CD4-positive, alpha-beta T cell treated with Interleukin-17A for 4 hours (primary cell): ENCODE results near the gene HOMER2.
"Not testable (repeated sequence)": the region's sequence is repeated elsewhere in the genome, so short reads cannot be mapped to it uniquely, and the experiment has no call there.

ENCODE experiments used
- DNase-seq: peaks from one replicate; pipeline ENCODE4 v3.0.0-alpha.2; 2020; ENCODE audit warnings: mixed read lengths

Gene HOMER2

DNA sequence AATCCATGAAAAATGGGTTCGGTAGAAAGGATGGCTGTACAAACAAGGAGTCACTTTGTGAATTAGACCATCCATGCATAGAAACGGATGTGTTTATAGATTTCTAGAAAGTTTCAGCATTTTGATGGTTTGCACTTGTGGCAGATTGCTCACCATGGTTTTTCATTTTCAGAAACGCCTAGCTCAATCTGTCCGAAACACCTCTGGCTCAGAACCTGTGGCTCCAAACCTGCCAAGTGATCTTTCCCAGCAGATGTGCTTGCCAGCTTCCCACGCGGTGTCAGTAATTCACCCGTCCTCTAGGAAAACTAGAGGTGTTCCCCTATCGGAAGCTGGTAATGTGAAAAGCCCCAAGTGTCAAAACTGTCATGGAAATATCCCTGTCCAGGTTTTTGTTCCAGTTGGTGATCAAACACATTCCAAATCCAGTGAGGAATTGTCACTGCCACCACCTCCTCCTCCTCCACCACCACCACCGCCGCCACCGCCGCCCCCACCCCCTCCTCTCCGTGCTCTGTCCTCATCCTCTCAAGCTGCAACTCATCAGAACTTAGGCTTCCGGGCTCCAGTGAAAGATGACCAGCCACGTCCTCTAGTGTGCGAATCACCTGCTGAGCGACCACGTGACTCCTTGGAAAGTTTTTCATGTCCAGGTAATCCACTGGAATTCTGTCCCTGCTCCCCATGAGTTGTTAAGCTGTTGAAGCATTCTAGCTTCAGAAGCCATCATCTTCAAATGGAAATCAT lies 121.9 kb downstream of the HOMER2 start:
- no peak for DNase-seq

DNA sequence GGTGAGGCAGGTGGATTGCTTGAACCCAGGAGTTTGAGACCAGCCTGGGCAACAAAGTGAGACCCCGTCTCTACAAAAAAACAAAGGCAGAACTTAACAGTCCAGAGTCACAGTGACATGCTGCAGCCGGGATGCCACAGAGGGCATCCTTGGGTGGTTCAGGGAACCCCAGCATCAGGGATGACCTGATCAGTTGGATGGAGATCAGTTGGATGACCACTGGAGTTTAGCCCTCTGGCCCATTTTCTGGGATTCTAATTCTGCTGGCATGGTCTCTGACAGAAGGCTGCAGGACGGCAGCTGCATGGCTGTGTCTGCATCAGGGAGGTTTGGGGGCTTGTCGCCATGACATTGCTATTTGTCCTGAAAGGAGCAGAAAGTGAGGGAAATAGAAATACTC lies 123.3 kb downstream of the HOMER2 start:
- no peak for DNase-seq

DNA sequence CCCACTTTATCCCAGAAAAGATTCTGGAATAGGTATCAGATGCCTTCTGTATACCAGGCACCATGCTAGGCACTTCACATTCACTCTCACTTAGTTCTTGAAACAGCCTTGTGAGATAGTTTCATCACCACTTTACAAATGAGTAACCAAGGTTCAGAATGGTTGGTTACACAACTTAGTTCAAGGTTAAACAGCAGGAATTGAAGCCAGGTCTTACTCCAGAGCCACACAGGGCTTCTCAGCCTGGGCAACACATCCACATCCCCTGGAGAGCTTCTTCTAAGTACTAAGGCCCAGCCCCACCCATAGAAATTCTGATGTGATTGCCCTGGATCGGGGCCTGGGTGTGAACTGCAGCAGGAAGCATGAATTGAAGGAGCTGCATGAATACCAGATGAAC lies 124.4 kb downstream of the HOMER2 start:
- DNase-seq, result no peak

DNA sequence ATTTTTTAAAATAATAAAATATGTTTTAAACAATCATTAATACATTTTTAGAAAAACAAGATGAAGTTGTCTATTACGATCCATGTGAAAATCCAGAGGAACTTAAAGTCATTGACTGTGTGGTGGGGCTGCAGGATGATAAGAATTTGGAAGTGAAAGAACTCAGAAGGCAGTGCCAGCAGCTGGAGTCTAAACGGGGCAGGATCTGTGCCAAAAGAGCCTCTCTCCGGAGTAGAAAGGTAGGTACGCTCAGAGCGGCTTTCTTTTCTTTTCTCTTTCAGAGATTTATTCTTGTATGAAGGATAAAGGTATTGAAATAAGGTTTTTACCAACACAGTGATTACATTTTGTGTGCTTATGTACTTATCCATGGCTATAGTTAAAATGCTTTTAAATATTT lies 129.5 kb downstream of the HOMER2 start:
- DNase-seq, result no peak

DNA sequence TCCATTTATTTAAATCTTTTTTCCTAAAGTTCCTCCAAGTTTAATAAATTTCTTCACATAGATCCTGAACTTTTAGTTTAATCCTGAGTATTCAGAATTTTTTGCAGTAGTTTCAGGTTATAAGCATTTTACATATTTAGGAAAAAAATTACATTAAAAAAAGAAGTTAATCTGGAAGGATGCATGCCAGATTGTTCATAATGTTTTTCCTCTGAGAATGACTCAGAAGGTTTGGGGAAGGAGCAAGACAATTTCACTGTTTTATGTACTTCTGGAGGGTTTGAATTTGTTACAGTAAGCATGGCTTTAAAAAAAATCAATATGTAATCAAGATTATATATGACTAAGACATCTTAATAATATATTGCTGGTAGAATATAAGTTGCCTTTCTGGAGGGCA lies 130.7 kb downstream of the HOMER2 start:
- DNase-seq, result not testable (repeated sequence)

DNA sequence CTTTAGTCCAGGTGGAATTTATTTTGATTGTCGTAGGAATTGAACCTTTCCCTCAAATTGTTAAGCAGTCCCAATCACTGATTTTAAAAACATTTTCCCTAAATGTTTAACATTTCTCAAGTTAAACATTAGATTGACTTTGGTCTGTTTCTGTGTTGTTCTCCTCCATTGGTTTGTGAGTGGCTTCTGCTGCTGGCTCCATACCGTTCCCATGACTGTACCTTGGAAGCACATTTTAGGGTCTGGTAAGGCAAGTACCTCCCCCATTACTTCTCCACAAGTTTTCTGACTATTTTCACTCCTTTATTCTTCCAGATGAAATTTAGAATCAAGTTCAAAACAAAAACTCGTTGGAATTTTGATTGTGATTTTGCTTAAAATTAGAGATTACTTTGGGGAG lies 131.1 kb downstream of the HOMER2 start:
- not testable (repeated sequence) for DNase-seq

DNA sequence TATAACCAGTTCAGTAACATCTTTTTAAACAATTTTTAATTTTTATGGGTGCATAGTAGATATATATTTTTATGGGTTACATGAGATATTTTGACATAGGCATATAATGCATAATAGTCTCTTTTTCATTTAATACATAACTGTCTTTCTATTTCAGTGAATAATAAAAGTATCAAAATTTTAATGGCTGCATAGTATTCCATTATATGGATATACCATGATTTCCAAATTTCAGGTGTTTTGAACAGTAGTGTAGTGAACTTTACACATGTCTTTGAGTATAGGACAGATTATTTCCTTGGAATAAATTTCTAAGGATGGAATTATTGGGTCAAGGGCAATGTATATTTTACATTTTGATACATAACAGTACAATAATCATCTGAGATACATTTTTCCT lies 132.4 kb downstream of the HOMER2 start:
- DNase-seq, result no peak

DNA sequence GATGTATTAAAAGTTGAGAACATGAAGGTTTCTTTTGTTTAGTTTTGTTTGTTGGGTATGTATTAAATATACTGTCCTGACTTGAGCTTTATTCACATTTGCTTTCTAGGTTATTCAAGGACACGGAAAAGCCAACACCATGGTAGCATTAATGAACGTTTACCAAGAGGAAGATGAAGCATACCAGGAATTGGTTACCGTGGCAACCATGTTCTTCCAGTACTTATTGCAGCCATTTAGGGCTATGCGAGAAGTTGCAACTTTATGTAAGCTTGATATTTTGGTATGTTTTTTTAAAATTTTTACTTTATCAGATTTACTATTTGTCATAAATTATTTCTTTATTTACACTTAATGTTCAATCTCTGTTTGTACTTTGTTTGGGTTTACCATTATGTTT lies 139.5 kb downstream of the HOMER2 start:
- no peak for DNase-seq

DNA sequence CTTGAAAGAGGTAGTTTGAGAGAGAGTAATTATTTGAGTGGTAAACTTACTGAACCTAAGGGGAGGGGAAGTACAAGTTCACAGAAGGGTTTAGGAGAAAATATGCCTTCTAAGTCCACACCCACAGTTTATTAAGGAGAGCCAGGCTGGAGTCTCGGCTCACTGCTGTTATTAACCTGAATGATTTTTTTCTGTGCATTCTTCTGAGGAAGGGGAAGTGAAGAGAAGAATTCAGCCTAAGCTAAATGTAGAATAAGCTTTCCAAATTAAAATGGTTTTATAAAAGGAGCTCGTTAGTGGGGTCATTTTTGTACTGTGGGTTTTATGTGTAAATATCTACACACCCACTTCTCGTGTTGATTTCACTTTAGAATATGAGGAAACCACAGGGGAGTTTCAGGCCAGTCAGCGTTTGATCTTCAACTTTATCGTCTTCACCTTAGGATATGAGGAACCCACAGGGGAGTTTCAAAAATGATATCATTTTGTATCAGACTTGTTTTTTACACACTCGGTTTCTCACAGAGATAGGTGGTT lies 141.6 kb downstream of the HOMER2 start:
- peak; percentile 54 for DNase-seq

DNA sequence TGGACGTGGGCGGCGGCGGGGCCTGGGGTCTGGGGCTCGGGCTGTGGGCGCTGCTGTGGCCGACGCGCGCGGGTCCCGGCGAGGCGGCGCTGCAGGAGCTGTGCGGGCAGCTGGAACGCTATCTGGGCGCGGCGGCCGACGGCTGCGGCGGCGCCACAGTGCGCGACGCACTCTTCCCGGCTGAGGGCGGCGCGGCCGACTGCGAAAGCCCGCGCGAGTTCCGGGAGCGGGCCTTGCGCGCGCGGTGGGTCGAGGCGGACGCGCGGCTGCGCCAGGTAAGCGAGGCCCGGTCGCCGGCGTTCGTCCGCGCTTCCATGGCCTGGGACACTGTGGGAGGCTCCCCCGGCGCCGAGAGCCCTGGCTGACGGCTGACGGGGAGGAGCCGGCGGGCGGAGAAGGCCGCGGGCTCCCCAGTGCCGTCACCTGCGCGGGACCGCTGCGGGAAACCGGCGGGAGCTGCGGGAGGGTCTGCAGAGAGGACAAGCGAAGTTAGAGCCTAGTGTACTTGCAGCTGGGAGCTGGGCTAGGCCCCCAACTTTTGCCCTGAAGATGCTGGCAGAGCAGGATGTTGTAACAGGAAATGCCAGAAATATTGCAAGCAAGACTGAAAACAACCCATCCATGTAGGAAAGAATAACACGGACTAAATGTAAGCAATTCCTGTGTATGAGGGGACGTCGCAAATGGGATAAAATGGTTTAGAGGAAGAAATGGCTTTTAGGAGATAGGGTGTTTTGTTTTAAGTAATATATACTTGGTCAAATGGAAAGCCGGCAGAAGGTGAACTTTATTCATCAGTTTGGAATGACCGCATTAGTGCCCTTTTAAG lies 142.2 kb downstream of the HOMER2 start:
- DNase-seq, result peak; percentile 47

DNA sequence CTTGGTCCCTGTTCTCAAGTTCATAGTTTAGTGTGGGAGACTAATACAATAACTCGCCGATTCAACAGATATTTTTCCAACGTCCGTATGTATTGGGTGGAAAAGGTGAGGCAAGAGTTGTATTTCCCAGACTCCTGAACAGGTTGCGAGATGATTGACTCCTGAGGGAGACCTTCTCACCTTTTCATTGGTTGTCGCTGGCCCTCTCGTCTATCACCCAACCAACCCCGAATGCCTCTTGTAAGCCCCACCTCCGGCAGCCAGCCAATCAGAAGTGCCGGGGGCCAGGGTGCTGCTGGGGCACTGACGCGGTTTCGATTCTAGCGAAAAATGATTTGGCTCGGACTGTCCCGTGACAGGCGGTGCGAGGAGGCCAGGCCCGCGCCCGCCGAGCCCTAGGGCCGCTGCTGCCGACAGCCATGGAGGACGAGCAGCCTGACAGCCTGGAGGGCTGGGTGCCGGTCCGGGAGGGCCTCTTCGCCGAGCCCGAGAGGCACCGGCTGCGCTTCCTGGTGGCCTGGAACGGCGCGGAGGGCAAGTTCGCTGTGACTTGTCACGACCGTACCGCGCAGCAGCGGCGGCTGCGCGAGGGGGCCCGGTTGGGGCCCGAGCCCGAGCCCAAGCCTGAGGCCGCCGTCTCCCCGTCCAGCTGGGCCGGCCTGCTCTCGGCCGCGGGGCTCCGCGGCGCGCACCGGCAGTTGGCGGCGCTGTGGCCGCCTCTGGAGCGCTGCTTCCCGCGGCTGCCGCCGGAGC lies 143.0 kb downstream of the HOMER2 start, which contains the start of gene WHAMM:
TSS of gene WHAMM (plus strand) at position 321 of the 753 bp plus-strand sequence. CDS start at position 420, 99 bp downstream.
- peak; percentile 93 for DNase-seq

DNA sequence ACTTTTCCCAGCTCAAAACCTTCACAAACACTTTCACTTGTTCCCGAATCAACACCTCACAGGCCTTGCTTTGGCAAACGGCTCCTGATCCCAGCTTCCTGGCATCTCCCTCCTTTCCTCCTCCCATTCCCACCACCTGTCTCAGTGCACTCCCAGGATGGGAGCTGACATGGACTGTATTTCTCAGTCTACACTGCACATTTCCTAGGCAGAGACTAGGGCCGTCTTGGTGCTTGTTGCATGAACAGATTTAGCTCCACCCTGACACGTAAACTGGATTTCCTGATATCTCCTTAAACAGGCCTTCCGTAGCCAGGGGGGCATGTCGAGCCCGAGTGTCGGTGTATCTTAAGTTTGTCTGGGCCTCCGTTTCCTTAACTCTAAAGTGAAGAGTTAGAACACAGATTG lies 143.9 kb downstream of the HOMER2 start:
- no peak for DNase-seq

DNA sequence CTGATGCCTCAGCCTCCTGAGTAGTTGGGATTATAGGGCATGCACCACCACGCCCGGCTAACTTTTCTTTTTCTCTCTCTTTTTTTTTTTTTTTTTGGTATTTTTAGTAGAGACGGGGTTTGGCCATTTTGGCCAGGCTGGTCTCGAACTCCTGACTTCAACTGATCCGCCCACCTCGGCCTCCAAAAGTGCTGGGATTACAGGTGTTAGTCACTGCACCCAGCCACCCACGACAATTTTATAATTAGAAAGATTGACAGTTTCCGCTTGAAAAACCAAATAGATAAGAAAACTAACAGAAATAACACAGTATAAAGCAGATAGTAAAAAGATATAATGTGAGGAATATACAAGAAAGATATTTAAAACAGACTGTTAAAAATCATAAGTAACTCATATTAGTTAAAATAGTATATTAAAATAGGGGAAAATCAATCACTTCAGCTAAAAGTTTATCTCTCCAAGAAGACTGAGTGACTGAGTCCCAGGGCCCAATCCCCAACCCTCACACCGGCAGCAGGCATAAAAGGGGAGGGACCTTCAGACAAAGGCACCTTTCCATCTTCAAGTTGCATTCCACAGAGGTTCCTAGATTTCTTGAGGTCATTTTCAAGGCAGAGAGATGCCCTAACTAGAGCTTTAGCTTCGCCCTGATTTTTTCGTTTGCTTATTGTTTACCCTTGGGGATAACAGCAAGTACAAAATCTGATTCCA lies 144.4 kb downstream of the HOMER2 start:
- DNase-seq, result no peak

DNA sequence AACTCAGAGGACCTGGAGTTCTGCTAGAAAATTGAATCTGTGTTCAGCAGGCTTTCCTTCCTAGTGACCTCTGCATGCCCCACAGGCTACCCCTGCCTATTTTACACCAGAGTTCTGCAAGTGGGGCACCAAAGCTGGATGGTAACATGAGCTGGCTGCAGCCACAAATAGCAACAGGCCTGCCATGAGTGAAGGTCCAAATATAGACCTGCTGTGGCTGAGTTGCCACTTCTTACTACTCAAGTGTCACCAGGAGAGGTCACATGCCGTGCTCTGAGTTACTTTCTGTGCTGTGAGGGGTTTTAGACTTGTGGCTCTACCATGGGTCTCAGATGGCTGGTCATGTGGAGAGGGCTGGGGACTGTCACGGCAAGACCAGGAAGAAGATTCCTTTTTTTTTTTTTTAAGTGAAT lies 146.5 kb downstream of the HOMER2 start, which contains the start of gene FSD2:
TSS of gene FSD2 (minus strand) at position 76 of the 413 bp plus-strand sequence. CDS start 18,679 bp downstream, outside the sequence.
- no peak for DNase-seq

DNA sequence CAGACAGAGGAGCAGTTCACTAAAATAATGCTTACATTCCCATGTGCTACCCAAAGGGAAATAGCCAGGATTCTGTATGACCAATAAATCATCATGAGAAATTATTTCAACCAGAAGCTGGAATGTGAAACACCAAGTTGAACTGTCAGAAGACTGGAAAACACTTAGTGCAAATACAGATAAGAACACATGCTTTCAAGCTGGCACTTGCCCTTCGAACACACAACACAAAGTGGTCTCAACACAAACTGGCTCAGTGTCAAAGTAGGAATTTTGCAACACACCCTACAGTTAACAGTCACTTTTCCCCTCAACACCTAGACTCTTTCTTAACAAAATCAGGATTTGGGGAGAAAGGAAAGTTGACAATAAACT lies 148.0 kb downstream of the HOMER2 start:
- no peak for DNase-seq

DNA sequence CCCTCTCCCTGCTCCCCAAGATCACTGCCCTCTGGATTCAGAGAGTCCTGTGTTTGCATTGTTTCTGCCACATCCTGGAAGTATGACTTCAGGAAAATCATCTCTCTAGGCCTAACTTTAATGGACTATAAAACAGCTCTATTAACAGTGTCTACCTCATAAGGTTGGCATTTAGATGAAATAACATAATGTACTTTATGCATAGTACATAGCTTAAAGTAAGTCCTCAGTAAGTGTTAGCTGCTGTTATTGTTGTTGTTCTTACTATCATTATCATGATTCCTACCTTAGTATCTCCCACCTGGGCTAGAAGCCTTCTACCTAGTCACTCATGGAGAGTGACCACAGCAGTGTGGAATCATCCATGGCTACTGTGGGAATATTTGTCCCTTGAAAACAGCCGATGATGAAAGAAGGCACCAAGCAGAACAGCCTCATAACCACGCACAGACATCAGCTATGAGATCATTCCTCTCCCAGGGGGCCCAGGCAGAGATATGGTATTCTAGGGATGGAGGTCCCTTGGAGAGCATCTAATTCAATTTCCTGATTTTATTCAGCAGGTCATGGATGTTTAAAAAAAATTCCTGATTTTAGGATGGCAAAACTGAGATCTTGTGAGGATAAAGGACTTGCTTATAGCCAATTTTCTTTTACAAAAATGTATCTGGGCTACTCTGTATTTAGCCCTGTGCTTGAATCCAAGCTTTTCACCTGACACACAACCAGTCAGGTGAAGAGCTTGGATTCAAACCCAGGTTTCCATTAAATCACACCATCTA lies 148.5 kb downstream of the HOMER2 start:
- DNase-seq, result no peak

DNA sequence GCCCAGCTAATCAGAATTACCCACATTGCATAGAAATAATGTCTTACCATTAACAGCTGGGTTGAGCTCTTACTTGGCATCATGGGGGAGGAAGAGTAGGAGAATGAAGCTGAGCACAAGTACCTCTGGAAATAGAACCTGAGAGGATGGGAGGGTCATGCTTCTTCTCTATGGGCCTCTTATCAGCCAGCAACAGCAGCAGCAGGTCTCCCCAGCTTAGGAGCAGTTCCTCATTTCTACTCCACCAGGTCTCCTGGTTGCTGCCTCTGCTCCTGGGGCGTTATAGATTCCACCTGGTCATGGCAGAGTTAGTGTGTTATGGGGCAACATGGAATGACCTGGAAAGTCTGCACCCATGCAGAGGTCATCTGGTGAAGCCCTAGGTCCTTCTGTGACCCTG lies 150.0 kb downstream of the HOMER2 start:
- no peak for DNase-seq

DNA sequence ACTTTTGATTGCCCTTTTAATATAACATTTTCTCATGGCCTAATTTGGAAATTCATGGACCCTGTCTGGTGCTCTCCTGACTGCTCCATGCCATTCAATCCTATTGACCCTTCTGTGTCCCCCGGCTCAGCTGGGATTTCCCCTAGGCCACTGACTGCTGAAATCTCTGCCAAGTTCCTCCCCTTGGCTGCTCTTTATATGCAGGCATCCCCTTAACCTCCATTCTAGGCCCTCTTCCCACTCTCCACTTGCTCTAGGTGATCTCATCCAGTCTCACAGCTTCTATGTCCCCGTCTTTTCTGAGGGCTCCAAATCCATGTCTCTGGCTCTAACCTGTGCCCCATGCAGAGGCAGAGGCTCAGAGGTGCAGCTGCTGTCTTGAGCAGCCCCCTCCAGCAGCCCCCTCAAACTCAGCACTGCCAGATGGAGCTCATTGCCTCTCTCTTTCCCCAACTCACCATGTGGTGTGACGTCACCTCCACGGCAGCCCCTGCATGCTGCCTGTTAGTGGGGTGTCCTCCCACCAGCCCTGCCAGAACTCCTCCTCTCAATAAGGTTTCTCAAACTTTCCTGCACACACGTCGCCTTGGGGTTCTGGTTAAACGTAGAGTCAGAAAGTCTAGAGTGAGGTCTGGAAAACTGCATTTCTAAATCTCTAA lies 153.2 kb downstream of the HOMER2 start:
- DNase-seq, result no peak
